Breast epithelium (tissue), 3 donors: ENCODE results near the gene EPB41L2.

Source experiments
- POLR2A ChIP-seq: fragments of 450-650 bp; IDR thresholded peaks from one replicate; pipeline ENCODE4 v1.6.1; 2016; ENCODE audit warnings: antibody characterized with exemption, mild to moderate bottlenecking, moderate library complexity
- POLR2AphosphoS5 ChIP-seq, 3 donors: sonication (generic); formaldehyde crosslinking; IDR thresholded peaks; one replicate each; pipeline ENCODE4 v1.6.1; 2017; ENCODE audit warnings: antibody characterized with exemption in 3 of 3
- TF ChIP-seq, protein P1 (sequence below), 3 donors: fragments of 450-650 bp; IDR thresholded peaks; one replicate each; pipeline ENCODE4 v1.5.1; 2016 to 2017; ENCODE audit warnings: antibody characterized with exemption in 3 of 3, mild to moderate bottlenecking in 3 of 3, moderate library complexity in 3 of 3

DNA sequence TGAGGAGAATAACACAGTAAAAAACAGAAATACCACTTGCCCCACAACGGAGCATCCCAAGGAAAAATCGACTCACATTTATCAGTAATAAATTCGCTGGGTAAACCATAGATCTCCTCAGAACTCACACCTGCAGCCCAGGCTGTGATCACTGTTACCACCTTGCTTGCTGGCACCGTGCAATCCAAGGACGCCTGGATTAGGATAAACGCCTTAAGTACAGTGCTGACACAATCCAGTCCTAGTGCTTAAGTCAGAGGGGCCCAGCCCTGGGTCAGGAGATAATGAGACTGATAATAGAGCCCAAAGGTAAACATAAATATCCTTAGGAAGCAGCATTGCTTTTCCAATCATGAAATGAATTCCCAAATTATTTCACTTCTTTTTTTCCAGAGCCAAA is 62.5 kb downstream of the EPB41L2 start:
- TF ChIP-seq, protein P1, sequence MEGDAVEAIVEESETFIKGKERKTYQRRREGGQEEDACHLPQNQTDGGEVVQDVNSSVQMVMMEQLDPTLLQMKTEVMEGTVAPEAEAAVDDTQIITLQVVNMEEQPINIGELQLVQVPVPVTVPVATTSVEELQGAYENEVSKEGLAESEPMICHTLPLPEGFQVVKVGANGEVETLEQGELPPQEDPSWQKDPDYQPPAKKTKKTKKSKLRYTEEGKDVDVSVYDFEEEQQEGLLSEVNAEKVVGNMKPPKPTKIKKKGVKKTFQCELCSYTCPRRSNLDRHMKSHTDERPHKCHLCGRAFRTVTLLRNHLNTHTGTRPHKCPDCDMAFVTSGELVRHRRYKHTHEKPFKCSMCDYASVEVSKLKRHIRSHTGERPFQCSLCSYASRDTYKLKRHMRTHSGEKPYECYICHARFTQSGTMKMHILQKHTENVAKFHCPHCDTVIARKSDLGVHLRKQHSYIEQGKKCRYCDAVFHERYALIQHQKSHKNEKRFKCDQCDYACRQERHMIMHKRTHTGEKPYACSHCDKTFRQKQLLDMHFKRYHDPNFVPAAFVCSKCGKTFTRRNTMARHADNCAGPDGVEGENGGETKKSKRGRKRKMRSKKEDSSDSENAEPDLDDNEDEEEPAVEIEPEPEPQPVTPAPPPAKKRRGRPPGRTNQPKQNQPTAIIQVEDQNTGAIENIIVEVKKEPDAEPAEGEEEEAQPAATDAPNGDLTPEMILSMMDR (IDR thresholded peaks at IDR 0.05) = no peak
- TF ChIP-seq POLR2A (no peak), POLR2AphosphoS5 (IDR thresholded peaks at IDR 0.05) (no peak)
